GM19025 (cell line): Measurements from ENCODE around the gene LMBR1.
"Not testable (repeated sequence)": the region's sequence is repeated elsewhere in the genome, so short reads cannot be mapped to it uniquely, and the experiment has no call there.

Source experiments
- ATAC-seq: cut with Tn5 transposase; IDR thresholded peaks from one replicate; pipeline ENCODE4 v1.9.1; 2021; ENCODE audit warnings: mild to moderate bottlenecking, low read depth, moderate library complexity; ENCODE audit not compliant: unreplicated experiment

LMBR1 gene

GRCh38 chr7:156907656-156908055 is 14.7 kb upstream of the LMBR1 start:
- ATAC-seq = no peak

DNA sequence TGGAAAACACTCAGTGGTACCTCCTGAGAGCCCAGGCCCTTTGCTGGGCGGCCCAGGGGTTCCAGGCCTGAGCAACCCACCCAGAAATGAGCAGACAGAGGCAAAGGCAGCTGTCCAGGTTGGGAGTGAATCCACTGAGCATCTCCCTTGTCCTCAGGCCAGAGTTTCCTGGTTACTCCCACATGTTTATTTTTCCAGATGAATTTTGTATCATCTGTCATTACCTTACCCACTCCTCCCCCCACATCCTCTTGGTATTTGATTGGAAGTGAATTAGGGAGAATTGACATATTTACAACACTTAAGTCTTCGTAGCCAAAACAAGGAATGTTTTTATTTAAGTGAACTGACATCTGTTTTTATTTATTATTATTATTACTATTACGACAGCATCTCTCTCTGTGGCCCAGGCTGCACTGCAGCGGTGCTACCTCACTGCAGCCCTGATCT is 13.2 kb upstream of the LMBR1 start:
- ATAC-seq = no peak

DNA sequence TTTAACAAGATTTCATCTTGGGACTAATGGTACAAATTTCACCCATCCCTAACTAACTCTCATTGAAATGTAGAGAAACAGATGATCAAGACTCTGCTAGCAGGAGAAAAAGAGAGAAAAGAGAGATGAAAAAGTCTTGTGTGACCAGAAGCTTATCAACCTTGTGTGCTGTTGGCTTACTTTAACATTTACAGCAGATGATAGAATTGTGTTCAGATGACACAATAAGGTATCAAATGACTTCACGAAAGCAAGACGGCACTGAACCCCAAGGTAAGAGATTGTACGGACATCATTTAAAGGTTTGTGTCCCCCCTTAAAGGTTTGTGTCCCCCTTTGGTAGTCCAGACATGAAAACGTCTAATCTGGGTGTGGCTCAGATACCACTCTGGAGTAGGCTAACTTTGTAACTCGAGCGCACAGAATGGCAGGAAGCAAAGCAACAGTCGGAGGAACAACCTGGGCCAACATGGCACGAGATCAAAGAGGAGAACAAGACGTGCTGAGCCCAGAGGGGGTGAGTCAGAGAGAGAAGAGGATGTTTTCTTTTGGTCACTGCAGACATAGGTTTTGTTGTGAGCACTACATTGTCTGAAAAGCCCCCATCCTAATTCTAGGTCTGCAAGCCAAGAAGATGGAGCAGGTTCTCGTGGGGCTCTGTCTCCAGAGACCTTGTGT is 10.4 kb upstream of the LMBR1 start:
- ATAC-seq = no peak

DNA sequence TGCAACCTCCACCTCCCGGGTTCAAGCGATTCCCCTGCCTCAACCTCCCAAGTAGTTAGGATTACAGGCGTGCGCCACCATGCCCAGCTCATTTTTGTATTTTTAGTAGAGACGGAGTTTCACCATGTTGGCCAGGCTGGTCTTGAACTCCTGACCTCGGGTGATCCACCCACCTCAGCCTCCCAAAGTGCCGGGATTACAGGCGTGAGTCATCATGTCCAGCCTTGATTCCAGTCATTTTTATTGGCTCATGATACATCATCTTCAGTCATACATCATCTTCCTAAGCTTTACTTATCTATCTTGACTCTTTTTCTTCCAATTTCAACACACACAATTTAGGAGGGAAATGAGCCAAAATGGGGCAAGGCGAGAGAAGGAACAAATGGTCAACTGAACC is 7.1 kb upstream of the LMBR1 start:
- not testable (repeated sequence) for ATAC-seq

DNA sequence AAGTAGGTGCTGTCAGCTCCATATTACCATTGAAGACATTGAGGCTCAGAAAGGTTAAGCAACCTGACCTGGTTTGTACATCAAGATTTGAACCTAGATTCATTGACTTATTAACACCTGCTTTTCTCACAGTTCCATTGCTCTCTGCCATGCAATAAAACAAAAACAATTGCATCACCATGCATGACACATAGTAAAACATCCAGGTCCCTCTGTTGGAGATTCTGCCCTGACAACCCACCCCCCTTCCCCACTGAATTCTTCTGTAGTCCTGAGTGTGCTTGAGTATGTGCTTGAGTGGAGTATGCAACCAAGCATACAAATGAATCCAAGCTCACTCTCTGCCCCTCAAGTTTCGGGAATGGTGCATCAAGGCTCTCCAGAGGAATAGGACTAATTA is 6.0 kb upstream of the LMBR1 start:
- ATAC-seq = no peak

DNA sequence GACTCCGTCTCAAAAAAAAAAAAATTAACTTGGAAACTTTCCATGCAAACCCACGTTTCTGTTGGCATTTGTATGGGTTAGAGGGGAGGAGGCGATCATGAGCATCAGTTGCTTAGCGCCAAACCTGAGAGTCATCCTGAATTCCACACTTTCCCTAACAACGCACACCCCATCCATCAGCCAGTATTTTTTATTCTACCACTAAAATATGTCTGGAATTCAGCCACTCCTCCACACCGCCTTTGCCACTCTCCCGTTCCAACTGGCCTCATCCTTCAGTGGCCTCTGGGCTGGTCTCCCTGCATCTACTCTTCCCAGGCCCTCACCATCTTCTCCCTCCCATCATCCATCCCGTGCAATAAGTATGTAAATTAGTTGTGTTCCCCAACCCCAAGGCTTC is 4.7 kb upstream of the LMBR1 start:
- ATAC-seq = no peak

GRCh38 chr7:156896388-156897022 is 3.5 kb upstream of the LMBR1 start:
- ATAC-seq = no peak

GRCh38 chr7:156895024-156895780 is 2.2 kb upstream of the LMBR1 start:
- ATAC-seq = no peak

- peak; percentile 23 for ATAC-seq
These were observed 742 bp downstream of the LMBR1 start for GRCh38 chr7:156892081-156892800.

DNA sequence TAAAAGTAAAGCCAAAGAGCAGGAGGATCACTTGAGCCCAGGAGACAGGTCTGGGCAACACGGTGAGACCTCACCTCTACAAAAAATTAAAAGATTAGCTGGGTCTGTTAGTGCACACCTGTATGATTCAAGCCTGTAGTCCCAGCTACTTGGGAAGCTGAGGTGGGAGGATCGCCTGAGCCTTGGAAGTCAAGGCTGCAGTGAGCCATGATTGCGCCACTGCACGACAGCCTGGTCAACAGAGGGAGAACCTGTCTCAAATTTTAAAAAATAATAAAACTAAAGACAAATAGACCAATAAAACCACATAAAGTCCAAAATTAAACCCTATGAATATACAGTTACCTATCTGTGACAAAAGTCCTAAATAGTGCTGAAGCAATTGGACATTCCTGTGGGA is 3.2 kb downstream of the LMBR1 start:
- ATAC-seq = no peak

GRCh38 chr7:156889089-156889488 is 3.9 kb downstream of the LMBR1 start:
- ATAC-seq = no peak

DNA sequence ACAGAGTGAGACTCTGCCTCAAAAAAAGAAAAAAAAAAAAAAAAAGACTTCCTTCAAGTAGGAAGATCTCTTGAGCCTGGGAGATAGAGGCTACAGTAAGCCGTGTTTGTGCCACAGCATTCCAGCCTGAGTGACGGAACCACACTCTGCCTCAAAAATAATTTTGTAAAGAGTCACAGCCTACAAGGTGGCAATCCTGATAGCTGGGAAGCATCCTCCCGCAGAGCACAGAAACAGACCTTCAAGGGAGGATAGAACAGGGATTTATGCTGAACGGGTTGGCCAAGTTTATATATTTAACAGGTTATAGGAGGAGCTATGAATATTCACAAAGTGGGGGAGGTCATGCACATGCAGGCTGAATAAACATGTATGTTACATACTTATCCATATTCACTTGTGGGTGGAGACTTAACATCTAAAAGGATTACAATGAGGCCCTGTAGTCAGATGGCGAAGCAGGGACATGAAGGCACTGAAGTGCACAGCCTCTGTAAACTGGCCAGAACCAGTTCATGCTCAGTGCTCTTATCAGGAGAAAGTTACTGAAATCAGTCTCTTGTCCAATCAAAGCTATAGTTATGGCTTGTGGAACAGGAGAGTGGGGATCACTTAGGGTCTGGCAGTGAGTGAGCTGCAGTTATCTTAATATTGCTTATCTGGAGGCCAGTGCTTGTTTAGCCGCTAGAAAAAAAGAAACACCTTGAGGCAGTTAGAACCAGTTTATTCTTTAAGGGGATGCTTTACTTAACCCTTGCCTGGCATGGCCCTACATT is 6.8 kb downstream of the LMBR1 start:
- no peak for ATAC-seq

DNA sequence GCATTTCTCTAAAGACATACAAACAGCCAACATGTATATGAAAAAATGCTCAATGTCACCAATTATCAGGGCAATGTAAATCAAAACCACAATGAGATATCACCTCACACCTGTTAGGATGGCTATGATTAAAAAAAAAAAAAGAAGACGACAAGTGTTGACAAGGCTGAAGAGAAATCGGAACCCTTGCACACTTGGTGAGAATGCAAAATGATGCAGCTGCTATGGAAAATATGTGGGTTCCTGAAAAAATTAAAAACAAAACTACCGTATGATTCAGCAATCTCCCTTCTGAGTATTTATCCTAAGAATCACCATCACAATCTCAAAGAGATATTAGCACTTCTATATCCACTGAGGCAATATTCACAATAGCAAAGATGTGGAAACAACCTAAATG is 11.3 kb downstream of the LMBR1 start:
- ATAC-seq = no peak

DNA sequence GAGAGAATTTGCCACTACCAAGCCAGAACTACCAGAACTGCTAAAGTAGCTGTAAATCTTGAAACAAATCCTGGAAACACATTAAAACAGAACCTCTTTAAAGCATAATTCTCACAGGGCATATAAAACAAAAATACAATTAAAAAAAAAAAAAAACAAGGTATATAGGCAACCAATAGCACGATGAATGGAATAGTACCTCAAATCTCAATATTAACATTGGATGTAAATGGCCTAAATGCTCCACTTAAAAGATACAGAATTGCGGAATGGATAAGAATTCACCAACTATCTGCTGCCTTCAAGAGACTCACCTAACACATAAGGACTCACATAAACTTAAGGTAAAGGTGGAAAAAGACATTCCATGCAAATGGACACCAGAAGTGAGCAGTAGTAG is 17.2 kb downstream of the LMBR1 start:
- ATAC-seq = no peak

- not testable (repeated sequence) for ATAC-seq
These were observed 24.6 kb downstream of the LMBR1 start for GRCh38 chr7:156868363-156868762.

GRCh38 chr7:156865493-156865892 is 27.5 kb downstream of the LMBR1 start:
- no peak for ATAC-seq

DNA sequence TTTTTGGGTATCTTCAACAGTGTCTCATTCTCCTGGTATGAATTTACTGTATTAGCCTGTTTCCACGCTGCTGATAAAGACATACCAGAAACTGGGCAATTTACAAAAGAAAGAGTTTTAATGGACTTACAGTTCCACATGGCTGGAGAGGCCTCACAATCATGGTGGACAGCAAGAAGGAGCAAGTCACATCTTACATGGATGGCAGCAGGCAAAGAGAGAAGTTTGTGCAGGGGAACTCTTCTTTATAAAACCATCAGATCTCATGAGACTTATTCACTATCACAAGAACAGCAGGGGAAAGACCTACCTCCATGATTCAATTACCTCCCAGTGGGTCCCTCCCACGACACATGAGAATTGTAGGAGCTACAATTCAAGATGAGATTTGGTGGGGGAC is 31.0 kb downstream of the LMBR1 start:
- ATAC-seq = not testable (repeated sequence)

- no peak for ATAC-seq
These were observed 31.8 kb downstream of the LMBR1 start for GRCh38 chr7:156861212-156861611.

GRCh38 chr7:156860099-156860498 is 32.9 kb downstream of the LMBR1 start:
- ATAC-seq = not testable (repeated sequence)

GRCh38 chr7:156858523-156858922 is 34.5 kb downstream of the LMBR1 start:
- no peak for ATAC-seq
